IgD-negative memory B cell (primary cell): ENCODE measurements around the gene ACO2. TPM values are rescaled to one million over a fixed set of nuclear protein-coding genes. Genes with fewer than 3 reads are reported as not detected.

ENCODE experiments used
- H3K27ac Mint-ChIP-seq, 3 donors: one replicate each; pipeline ENCODE4 v1.8.0; 2020 to 2022; ENCODE audit warnings: mild to moderate bottlenecking in 3 of 3, mixed read lengths in 3 of 3, moderate library complexity in 1 of 3
- H3K27me3 Mint-ChIP-seq: one replicate; pipeline ENCODE4 v1.8.0; 2021; ENCODE audit warnings: mixed read lengths
- H3K36me3 Mint-ChIP-seq: one replicate; pipeline ENCODE4 v1.8.0; 2020; ENCODE audit warnings: mild to moderate bottlenecking, mixed read lengths
- H3K4me1 Mint-ChIP-seq, 3 donors: one replicate each; pipeline ENCODE4 v1.8.0; 2020 to 2022; ENCODE audit warnings: mixed read lengths in 3 of 3, mild to moderate bottlenecking in 1 of 3
- H3K4me3 Mint-ChIP-seq, 4 donors: one replicate each; pipeline ENCODE4 v1.8.0; 2020 to 2022; ENCODE audit warnings: mild to moderate bottlenecking in 4 of 4, mixed read lengths in 4 of 4, moderate library complexity in 3 of 4
- H3K9me3 Mint-ChIP-seq, 3 donors: one replicate each; pipeline ENCODE4 v1.8.0; 2020 to 2021; ENCODE audit warnings: mixed read lengths in 3 of 3, mild to moderate bottlenecking in 1 of 3
- polyA plus RNA-seq: library from polyadenylated mRNA; unstranded; fragments of 300-500 nt; fragmentation: Illumina TruSeq; gene quantifications from one replicate; pipeline ENCODE4 v1.2.3, GENCODE V29; 2021

ACO2 gene
- polyA plus RNA-seq, 1 donor from 2014 or later: 132 TPM

GRCh38 chr22:41471568-41471967, 2.7 kb downstream of the ACO2 start:
- peak overlapping the region in 3 of 4 donors; percentile 2 to 87 (median 52) for H3K4me3 Mint-ChIP-seq
- H3K4me1 Mint-ChIP-seq: peaks cover 34 to 57% (median 40%) of the 10 kb centered on the region in 3 donors
- H3K27me3 Mint-ChIP-seq: no peaks in the 10 kb centered on the region
- H3K27ac Mint-ChIP-seq: peak overlapping the region in 2 of 3 donors; percentile 23 to 34
- H3K36me3 Mint-ChIP-seq: peaks cover 1% of the 10 kb centered on the region
- H3K9me3 Mint-ChIP-seq: no peaks in the 10 kb centered on the region

- Mint-ChIP-seq H3K4me3 (peak overlapping the region in 3 of 4 donors; percentile 72 to 81 (median 80)), H3K27me3 (no peaks in the 10 kb centered on the region), H3K9me3 (no peaks in the 10 kb centered on the region), H3K36me3 (peaks cover 1% of the 10 kb centered on the region), H3K27ac (peak overlapping the region; percentile 27 to 90 (median 76)), H3K4me1 (peaks cover 41 to 55% (median 43%) of the 10 kb centered on the region in 3 donors)
Measured at GRCh38 chr22:41474872-41475451, 6.0 kb downstream of the ACO2 start.

- Mint-ChIP-seq H3K9me3 (no peaks in the 10 kb centered on the region), H3K4me1 (peaks cover 57 to 63% (median 61%) of the 10 kb centered on the region in 3 donors), H3K36me3 (peaks cover 1% of the 10 kb centered on the region), H3K4me3 (peak overlapping the region; percentile 62 to 88 (median 80)), H3K27ac (peak overlapping the region; percentile 54 to 94 (median 91)), H3K27me3 (no peaks in the 10 kb centered on the region)
Measured at GRCh38 chr22:41478473-41478872, 9.6 kb downstream of the ACO2 start.

GRCh38 chr22:41478891-41479521, 10.1 kb downstream of the ACO2 start:
- peaks cover 51 to 59% (median 59%) of the 10 kb centered on the region in 3 donors for H3K4me1 Mint-ChIP-seq

GRCh38 chr22:41479671-41480396, 10.9 kb downstream of the ACO2 start:
- peak overlapping the region; percentile 71 to 95 (median 91) for H3K27ac Mint-ChIP-seq
- H3K36me3 Mint-ChIP-seq: no peaks in the 10 kb centered on the region
- H3K9me3 Mint-ChIP-seq: no peaks in the 10 kb centered on the region
- peaks cover 51 to 59% (median 58%) of the 10 kb centered on the region in 3 donors for H3K4me1 Mint-ChIP-seq
- H3K4me3 Mint-ChIP-seq: peak overlapping the region; percentile 13 to 88 (median 76)
- H3K27me3 Mint-ChIP-seq: no peaks in the 10 kb centered on the region

More at GRCh38 chr22:41478891-41479521, 10.1 kb downstream of the ACO2 start:
- no peaks in the 10 kb centered on the region for H3K27me3 Mint-ChIP-seq
- H3K27ac Mint-ChIP-seq: peak overlapping the region; percentile 54 to 94 (median 91)
- H3K36me3 Mint-ChIP-seq: peaks cover 1% of the 10 kb centered on the region
- H3K9me3 Mint-ChIP-seq: no peaks in the 10 kb centered on the region
- H3K4me3 Mint-ChIP-seq: peak overlapping the region; percentile 62 to 88 (median 80)

GRCh38 chr22:41480397-41480735, 11.4 kb downstream of the ACO2 start:
- H3K27ac Mint-ChIP-seq: peak overlapping the region; percentile 71 to 95 (median 91)
- peak overlapping the region; percentile 25 to 88 (median 76) for H3K4me3 Mint-ChIP-seq
- no peaks in the 10 kb centered on the region for H3K36me3 Mint-ChIP-seq
- no peaks in the 10 kb centered on the region for H3K9me3 Mint-ChIP-seq
- no peaks in the 10 kb centered on the region for H3K27me3 Mint-ChIP-seq
- H3K4me1 Mint-ChIP-seq: peaks cover 51 to 60% (median 58%) of the 10 kb centered on the region in 3 donors

- H3K4me1 Mint-ChIP-seq: peaks cover 51 to 62% (median 61%) of the 10 kb centered on the region in 3 donors
- peak overlapping the region in 1 of 4 donors; percentile 71 for H3K4me3 Mint-ChIP-seq
- peak overlapping the region; percentile 23 to 91 (median 71) for H3K27ac Mint-ChIP-seq
- H3K27me3 Mint-ChIP-seq: no peaks in the 10 kb centered on the region
- H3K9me3 Mint-ChIP-seq: no peaks in the 10 kb centered on the region
- H3K36me3 Mint-ChIP-seq: no peaks in the 10 kb centered on the region
Measured at GRCh38 chr22:41481131-41481830, 12.4 kb downstream of the ACO2 start.

- Mint-ChIP-seq H3K27me3 (no peaks in the 10 kb centered on the region), H3K27ac (peak overlapping the region; percentile 71 to 91 (median 74)), H3K9me3 (no peaks in the 10 kb centered on the region), H3K4me1 (peaks cover 51 to 61% (median 61%) of the 10 kb centered on the region in 3 donors), H3K4me3 (peak overlapping the region in 3 of 4 donors; percentile 9 to 71 (median 49)), H3K36me3 (no peaks in the 10 kb centered on the region)
Measured at GRCh38 chr22:41481925-41482318, 13.0 kb downstream of the ACO2 start.

GRCh38 chr22:41482319-41482935, 13.5 kb downstream of the ACO2 start:
- no peaks in the 10 kb centered on the region for H3K9me3 Mint-ChIP-seq
- H3K27ac Mint-ChIP-seq: peak overlapping the region; percentile 71 to 91 (median 74)

GRCh38 chr22:41485033-41485432, 16.1 kb downstream of the ACO2 start:
- Mint-ChIP-seq H3K9me3 (no peaks in the 10 kb centered on the region), H3K27me3 (no peaks in the 10 kb centered on the region), H3K4me3 (peak overlapping the region in 1 of 4 donors; percentile 75), H3K36me3 (no peaks in the 10 kb centered on the region), H3K27ac (peak overlapping the region in 1 of 3 donors; percentile 89), H3K4me1 (peaks cover 48 to 59% (median 51%) of the 10 kb centered on the region in 3 donors)

More at GRCh38 chr22:41482319-41482935, 13.5 kb downstream of the ACO2 start:
- H3K4me1 Mint-ChIP-seq: peaks cover 56 to 65% (median 65%) of the 10 kb centered on the region in 3 donors
- H3K27me3 Mint-ChIP-seq: no peaks in the 10 kb centered on the region
- H3K4me3 Mint-ChIP-seq: peak overlapping the region; percentile 27 to 79 (median 60)
- no peaks in the 10 kb centered on the region for H3K36me3 Mint-ChIP-seq

GRCh38 chr22:41487037-41487935, 18.4 kb downstream of the ACO2 start:
- Mint-ChIP-seq H3K9me3 (no peaks in the 10 kb centered on the region), H3K27me3 (no peaks in the 10 kb centered on the region), H3K36me3 (no peaks in the 10 kb centered on the region), H3K27ac (peak overlapping the region; percentile 22 to 87 (median 37)), H3K4me1 (peaks cover 36 to 46% (median 43%) of the 10 kb centered on the region in 3 donors), H3K4me3 (peak overlapping the region in 2 of 4 donors; percentile 50 to 69)

GRCh38 chr22:41488076-41488475, 19.2 kb downstream of the ACO2 start:
- H3K27ac Mint-ChIP-seq: no peak overlapping the region
- H3K27me3 Mint-ChIP-seq: no peaks in the 10 kb centered on the region
- H3K9me3 Mint-ChIP-seq: no peaks in the 10 kb centered on the region
- peaks cover 30 to 39% (median 35%) of the 10 kb centered on the region in 3 donors for H3K4me1 Mint-ChIP-seq
- no peaks in the 10 kb centered on the region for H3K36me3 Mint-ChIP-seq
- H3K4me3 Mint-ChIP-seq: no peak overlapping the region

GRCh38 chr22:41488596-41489385, 19.9 kb downstream of the ACO2 start:
- Mint-ChIP-seq H3K9me3 (no peaks in the 10 kb centered on the region), H3K4me1 (peaks cover 30 to 39% (median 32%) of the 10 kb centered on the region in 3 donors), H3K4me3 (no peak overlapping the region), H3K36me3 (no peaks in the 10 kb centered on the region), H3K27me3 (no peaks in the 10 kb centered on the region), H3K27ac (peak overlapping the region in 2 of 3 donors; percentile 19 to 82)
